ENCODE measurements around the gene DEK.
"Not testable (repeated sequence)": the region's sequence is repeated elsewhere in the genome, so short reads cannot be mapped to it uniquely, and the experiment has no call there.

DEK gene

DNA sequence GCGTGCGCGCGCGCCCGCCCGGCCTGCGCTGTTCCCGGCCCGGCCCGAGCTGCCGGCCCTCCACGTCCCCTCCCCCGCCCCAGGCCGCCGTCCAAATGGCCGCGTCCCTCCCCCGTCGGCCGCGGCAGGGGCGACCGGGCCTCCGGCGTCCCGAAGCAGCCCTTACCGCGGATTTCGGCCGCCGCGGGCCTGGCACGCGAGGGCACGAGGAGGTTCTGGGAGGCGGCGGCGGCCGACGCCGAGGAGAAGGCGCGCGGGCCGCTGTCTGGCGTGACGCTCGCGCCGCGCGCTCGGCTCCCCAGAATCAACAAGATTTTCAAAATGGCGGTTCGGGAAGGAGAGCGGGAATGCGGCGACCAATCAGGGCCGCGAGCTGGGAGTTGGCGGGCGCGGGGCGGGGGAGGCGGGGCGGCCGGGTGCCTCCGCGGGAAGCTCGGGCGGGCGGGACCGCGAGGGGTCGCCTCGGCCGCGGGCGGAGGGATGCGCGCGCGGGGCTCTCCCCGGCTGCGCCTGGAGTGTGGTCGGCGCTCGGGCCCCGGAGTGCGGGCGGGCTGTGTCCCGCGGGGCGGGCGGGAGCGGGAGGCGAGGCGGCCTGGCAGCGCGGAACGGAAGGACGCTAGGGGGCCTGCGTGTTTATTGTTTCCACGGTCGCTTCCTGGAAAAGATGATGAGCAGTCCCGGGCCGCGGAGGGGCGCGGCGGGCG lies at the start of gene DEK:
Gene DEK (minus strand): TSS at position 312 of the 704 bp plus-strand sequence. CDS start 543 bp downstream, outside the sequence.
- Histone ChIP-seq H3K9ac (ENCODE audit: low read length) (peak within 1 kb of the TSS; percentile 92), H3K9me3 (ENCODE audit: control insufficient read depth, low read length) (no peaks in the 10 kb centered on the region), H3K36me3 (ENCODE audit: control insufficient read depth, insufficient read depth, low read length, severe bottlenecking) (no peaks in the 10 kb centered on the region), H3K27me3 (replicated peaks; ENCODE audit: control insufficient read depth, insufficient read depth, low read length) (no peaks in the 10 kb centered on the region), H3K4me3 (ENCODE audit: low read length) (peak within 1 kb of the TSS; percentile 97), H3K4me1 (ENCODE audit: control insufficient read depth, insufficient read depth, low read length) (peaks cover 19% of the 10 kb centered on the region)
- DNase-seq (ENCODE audit: low read depth) = peak; percentile 96

DNA sequence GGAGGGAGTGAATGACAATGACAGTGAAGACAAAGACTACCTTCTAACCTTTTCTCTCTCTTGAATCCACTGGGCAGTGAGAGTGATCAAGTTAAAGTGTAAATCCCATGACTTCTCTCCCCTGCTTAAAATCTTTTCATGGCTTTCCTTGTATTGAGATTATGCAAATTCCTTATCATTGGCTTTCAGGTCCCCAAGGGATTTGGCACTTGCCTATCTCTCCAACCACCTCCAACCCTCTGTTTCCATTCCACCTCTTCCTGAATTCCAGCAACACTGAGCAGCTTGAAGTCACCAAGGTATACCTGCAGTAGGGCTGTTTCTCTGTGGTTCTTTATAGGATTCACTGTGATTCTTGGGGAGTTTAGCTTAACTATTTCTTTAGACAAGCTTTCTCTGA lies 48.0 kb upstream of the DEK start:
- peaks cover 6% of the 10 kb centered on the region for H3K4me1 ChIP-seq (ENCODE audit: control insufficient read depth, insufficient read depth, low read length)

DNA sequence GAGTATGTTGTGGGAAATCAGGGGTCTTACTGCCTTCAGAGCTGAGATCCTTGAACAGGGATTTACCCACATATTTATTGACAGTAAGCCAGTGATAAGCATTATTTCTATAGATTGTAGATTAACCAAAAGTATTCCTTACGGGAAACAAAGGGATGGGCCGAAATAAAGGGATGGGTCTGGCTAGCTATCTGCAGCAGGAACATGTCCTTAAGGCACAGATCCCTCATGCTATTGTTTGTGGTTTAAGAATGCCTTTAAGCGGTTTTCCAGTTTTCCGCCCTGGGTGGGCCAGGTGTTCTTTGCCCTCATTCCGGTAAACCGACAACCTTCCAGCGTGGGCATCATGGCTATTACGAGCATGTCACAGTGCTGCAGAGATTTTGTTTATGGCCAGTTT lies 45.7 kb upstream of the DEK start:
- not testable (repeated sequence) for H3K9ac ChIP-seq (ENCODE audit: low read length); H3K4me3 ChIP-seq (ENCODE audit: low read length); H3K9me3 ChIP-seq (ENCODE audit: control insufficient read depth, low read length); H3K36me3 ChIP-seq (ENCODE audit: control insufficient read depth, insufficient read depth, low read length, severe bottlenecking); H3K27me3 ChIP-seq (replicated peaks; ENCODE audit: control insufficient read depth, insufficient read depth, low read length); DNase-seq (ENCODE audit: low read depth)
- H3K4me1 ChIP-seq (ENCODE audit: control insufficient read depth, insufficient read depth, low read length) = peaks cover 16% of the 10 kb centered on the region

More for the DNA sequence above, 48.0 kb upstream of the DEK start:
- no peak for DNase-seq (ENCODE audit: low read depth)
- no peak overlapping the region for H3K9ac ChIP-seq (ENCODE audit: low read length)
- no peaks in the 10 kb centered on the region for H3K36me3 ChIP-seq (ENCODE audit: control insufficient read depth, insufficient read depth, low read length, severe bottlenecking)
- peaks cover 8% of the 10 kb centered on the region for H3K9me3 ChIP-seq (ENCODE audit: control insufficient read depth, low read length)
- no peak overlapping the region for H3K4me3 ChIP-seq (ENCODE audit: low read length)
- H3K27me3 ChIP-seq (replicated peaks; ENCODE audit: control insufficient read depth, insufficient read depth, low read length) = no peaks in the 10 kb centered on the region

DNA sequence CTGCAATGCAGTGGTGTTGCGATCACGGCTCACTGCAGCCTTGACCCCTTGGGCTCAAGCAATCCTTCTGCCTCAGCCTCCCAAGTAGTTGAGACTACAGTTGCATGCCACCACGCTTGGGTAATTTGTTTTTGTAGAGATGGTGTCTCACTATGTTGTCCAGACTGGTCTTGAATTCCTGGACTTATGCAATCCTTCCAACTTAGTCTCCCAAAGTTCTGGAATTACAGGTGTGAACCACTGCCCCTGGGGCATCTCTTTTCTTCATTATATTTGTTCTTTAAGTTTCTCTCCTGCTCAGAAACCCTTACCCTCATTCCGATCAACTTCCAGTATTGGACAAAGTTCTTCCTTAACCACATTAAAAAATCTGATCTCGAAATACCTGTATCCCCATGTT lies 44.7 kb upstream of the DEK start:
- no peak overlapping the region for H3K4me3 ChIP-seq (ENCODE audit: low read length)
- H3K36me3 ChIP-seq (ENCODE audit: control insufficient read depth, insufficient read depth, low read length, severe bottlenecking) = no peaks in the 10 kb centered on the region
- H3K9ac ChIP-seq (ENCODE audit: low read length) = no peak overlapping the region
- H3K4me1 ChIP-seq (ENCODE audit: control insufficient read depth, insufficient read depth, low read length) = peaks cover 16% of the 10 kb centered on the region
- H3K9me3 ChIP-seq (ENCODE audit: control insufficient read depth, low read length) = peaks cover 8% of the 10 kb centered on the region
- no peak for DNase-seq (ENCODE audit: low read depth)
- no peaks in the 10 kb centered on the region for H3K27me3 ChIP-seq (replicated peaks; ENCODE audit: control insufficient read depth, insufficient read depth, low read length)

- peak; percentile 77 for DNase-seq (ENCODE audit: low read depth)
- peaks cover 16% of the 10 kb centered on the region for H3K4me1 ChIP-seq (ENCODE audit: control insufficient read depth, insufficient read depth, low read length)
- H3K4me3 ChIP-seq (ENCODE audit: low read length) = no peak overlapping the region
- no peaks in the 10 kb centered on the region for H3K36me3 ChIP-seq (ENCODE audit: control insufficient read depth, insufficient read depth, low read length, severe bottlenecking)
- H3K9me3 ChIP-seq (ENCODE audit: control insufficient read depth, low read length) = peaks cover 8% of the 10 kb centered on the region
- H3K9ac ChIP-seq (ENCODE audit: low read length) = peak overlapping the region; percentile 60
- H3K27me3 ChIP-seq (replicated peaks; ENCODE audit: control insufficient read depth, insufficient read depth, low read length) = no peaks in the 10 kb centered on the region
Observed at GRCh38 chr6:18308070-18308735, 43.9 kb upstream of the DEK start.

DNA sequence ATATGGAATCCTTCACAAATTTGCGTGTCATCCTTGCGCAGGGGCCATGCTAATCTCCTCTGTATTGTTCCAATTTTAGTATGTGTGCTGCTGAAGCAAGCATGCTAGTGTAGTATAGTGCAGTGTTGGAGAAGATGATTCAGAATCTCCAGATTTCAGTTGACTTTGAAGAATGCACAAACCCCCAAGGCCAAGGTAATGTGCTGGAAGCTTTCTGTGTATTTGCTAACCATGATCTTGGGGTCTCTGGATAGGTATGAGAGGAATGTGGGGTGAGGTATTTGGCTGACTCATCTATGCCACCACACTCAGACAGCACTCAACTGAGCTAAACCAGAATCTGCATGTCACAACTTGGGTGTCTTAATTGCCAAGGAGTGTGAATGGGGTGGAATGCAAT lies 42.6 kb upstream of the DEK start:
- H3K36me3 ChIP-seq (ENCODE audit: control insufficient read depth, insufficient read depth, low read length, severe bottlenecking) = no peaks in the 10 kb centered on the region
- peaks cover 16% of the 10 kb centered on the region for H3K4me1 ChIP-seq (ENCODE audit: control insufficient read depth, insufficient read depth, low read length)
- H3K9me3 ChIP-seq (ENCODE audit: control insufficient read depth, low read length) = peaks cover 8% of the 10 kb centered on the region
- no peak overlapping the region for H3K4me3 ChIP-seq (ENCODE audit: low read length)
- DNase-seq (ENCODE audit: low read depth) = peak; percentile 51
- H3K27me3 ChIP-seq (replicated peaks; ENCODE audit: control insufficient read depth, insufficient read depth, low read length) = no peaks in the 10 kb centered on the region
- H3K9ac ChIP-seq (ENCODE audit: low read length) = no peak overlapping the region

DNA sequence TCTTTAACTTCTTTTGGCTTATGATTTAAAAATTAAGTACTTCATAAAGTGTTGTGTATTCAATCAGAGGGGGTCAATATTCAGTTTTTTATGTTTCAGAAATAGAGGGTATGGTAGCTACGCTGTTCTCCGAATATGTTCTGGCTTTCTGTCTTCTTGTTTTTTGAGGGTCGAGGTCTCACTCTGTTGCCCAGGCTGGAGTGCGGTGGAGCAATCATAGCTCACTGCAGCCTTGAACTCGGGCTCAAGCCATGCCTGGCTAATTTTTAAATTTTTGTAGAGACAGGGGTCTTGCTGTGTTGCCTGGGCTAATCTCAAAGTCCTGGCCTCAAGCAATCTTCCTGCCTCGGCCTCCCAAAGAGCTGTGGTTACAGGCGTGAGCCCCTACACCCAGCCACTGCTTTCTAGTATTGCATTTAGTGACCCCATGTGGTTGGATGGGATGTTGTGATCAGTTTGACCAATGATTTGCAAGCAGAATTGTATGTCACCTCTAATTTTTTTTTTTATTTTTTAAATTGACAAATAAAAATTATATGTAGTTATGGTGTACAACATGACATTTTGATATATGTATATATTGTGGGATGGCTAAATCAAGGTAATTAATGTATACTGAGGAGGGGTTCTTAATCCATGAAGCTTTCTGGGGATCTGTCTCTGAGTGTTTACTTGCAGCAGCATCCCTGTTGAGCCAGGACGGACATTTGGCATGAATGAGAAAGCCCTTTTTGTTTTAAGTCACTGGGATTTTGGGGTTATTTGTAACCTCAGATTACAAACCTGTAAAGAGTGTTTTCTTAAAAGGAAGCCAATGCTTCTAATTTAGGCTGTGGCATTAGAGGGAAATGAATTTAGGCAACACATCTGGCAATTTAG lies 38.5 kb upstream of the DEK start:
- Histone ChIP-seq H3K36me3 (ENCODE audit: control insufficient read depth, insufficient read depth, low read length, severe bottlenecking) (no peaks in the 10 kb centered on the region), H3K4me1 (ENCODE audit: control insufficient read depth, insufficient read depth, low read length) (peaks cover 12% of the 10 kb centered on the region), H3K9ac (ENCODE audit: low read length) (no peak overlapping the region), H3K4me3 (ENCODE audit: low read length) (no peak overlapping the region), H3K27me3 (replicated peaks; ENCODE audit: control insufficient read depth, insufficient read depth, low read length) (no peaks in the 10 kb centered on the region), H3K9me3 (ENCODE audit: control insufficient read depth, low read length) (no peaks in the 10 kb centered on the region)
- no peak for DNase-seq (ENCODE audit: low read depth)

GRCh38 chr6:18293076-18293904 lies 29.0 kb upstream of the DEK start:
- H3K27me3 ChIP-seq (replicated peaks; ENCODE audit: control insufficient read depth, insufficient read depth, low read length) = no peaks in the 10 kb centered on the region
- no peak for DNase-seq (ENCODE audit: low read depth)
- H3K4me1 ChIP-seq (ENCODE audit: control insufficient read depth, insufficient read depth, low read length) = no peaks in the 10 kb centered on the region
- H3K4me3 ChIP-seq (ENCODE audit: low read length) = no peak overlapping the region
- no peaks in the 10 kb centered on the region for H3K36me3 ChIP-seq (ENCODE audit: control insufficient read depth, insufficient read depth, low read length, severe bottlenecking)
- no peak overlapping the region for H3K9ac ChIP-seq (ENCODE audit: low read length)
- no peaks in the 10 kb centered on the region for H3K9me3 ChIP-seq (ENCODE audit: control insufficient read depth, low read length)

DNA sequence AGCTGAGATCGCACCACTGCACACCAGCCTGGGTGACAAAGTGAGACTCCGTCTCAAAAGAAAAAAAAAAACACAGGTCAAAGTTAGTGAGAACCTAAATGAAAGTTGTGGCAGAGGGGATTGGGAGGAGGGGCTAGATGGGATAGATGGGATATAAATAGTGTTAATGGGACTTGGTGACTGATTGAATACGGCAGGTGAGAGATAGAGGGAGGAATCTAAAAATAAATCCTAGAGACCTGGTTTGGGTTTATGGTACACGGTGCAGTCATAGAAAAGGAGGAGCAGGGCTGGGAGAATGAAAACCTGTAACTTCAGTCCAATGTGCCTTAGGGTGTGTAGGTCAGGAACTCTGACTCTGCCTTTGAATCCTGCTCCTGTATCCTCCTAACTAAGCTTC lies 25.0 kb upstream of the DEK start:
- DNase-seq (ENCODE audit: low read depth) = no peak
- no peak overlapping the region for H3K4me3 ChIP-seq (ENCODE audit: low read length)

GRCh38 chr6:18284261-18284660 lies 19.9 kb upstream of the DEK start:
- H3K36me3 ChIP-seq (ENCODE audit: control insufficient read depth, insufficient read depth, low read length, severe bottlenecking) = no peaks in the 10 kb centered on the region
- no peaks in the 10 kb centered on the region for H3K9me3 ChIP-seq (ENCODE audit: control insufficient read depth, low read length)
- no peaks in the 10 kb centered on the region for H3K27me3 ChIP-seq (replicated peaks; ENCODE audit: control insufficient read depth, insufficient read depth, low read length)
- H3K4me1 ChIP-seq (ENCODE audit: control insufficient read depth, insufficient read depth, low read length) = peaks cover 13% of the 10 kb centered on the region
- H3K9ac ChIP-seq (ENCODE audit: low read length) = no peak overlapping the region
- DNase-seq (ENCODE audit: low read depth) = no peak
- H3K4me3 ChIP-seq (ENCODE audit: low read length) = no peak overlapping the region

More for the DNA sequence above, 25.0 kb upstream of the DEK start:
- no peaks in the 10 kb centered on the region for H3K4me1 ChIP-seq (ENCODE audit: control insufficient read depth, insufficient read depth, low read length)
- H3K36me3 ChIP-seq (ENCODE audit: control insufficient read depth, insufficient read depth, low read length, severe bottlenecking) = no peaks in the 10 kb centered on the region
- H3K27me3 ChIP-seq (replicated peaks; ENCODE audit: control insufficient read depth, insufficient read depth, low read length) = no peaks in the 10 kb centered on the region
- H3K9ac ChIP-seq (ENCODE audit: low read length) = no peak overlapping the region
- no peaks in the 10 kb centered on the region for H3K9me3 ChIP-seq (ENCODE audit: control insufficient read depth, low read length)

All from adipocyte (in vitro differentiated cells).